GM19395 (cell line): Measurements from ENCODE around the gene OBSCN.
"Not testable (repeated sequence)": the region's sequence is repeated elsewhere in the genome, so short reads cannot be mapped to it uniquely, and the experiment has no call there.

Experiments
- ATAC-seq: cut with Tn5 transposase; IDR thresholded peaks from one replicate; pipeline ENCODE4 v1.9.1; 2021; ENCODE audit warnings: mild to moderate bottlenecking, moderate library complexity; ENCODE audit not compliant: unreplicated experiment

Gene OBSCN

DNA sequence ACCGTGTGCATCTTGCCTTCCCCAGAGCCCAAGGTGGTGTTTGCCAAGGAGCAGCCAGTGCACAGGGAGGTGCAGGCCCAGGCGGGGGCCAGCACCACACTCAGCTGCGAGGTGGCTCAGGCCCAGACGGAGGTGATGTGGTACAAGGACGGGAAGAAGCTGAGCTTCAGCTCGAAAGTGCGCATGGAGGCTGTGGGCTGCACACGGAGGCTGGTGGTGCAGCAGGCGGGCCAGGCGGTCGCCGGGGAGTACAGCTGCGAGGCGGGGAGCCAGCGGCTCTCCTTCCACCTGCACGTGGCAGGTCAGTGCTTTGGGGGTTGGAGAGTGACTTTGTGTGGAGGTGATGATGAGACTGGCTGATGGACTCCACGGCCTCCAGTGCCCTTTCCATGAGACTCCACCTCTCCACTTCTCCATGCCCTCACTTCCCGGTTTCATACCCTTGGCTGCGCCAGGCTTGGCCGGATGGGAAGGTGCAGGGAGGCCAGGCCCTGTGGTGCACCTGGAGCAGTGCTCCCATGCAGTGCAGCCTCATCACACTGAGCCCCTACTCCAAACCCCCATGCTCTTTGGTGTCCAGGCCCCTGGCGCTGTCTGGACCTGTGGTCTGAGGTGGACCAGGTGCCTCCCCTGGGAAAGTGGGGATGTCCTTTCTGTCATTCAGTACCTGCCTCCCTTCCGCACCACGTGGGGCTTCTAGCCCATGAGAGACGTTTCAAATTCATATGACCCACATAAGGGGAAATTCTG lies 49.0 kb downstream of the OBSCN start:
- no peak for ATAC-seq

DNA sequence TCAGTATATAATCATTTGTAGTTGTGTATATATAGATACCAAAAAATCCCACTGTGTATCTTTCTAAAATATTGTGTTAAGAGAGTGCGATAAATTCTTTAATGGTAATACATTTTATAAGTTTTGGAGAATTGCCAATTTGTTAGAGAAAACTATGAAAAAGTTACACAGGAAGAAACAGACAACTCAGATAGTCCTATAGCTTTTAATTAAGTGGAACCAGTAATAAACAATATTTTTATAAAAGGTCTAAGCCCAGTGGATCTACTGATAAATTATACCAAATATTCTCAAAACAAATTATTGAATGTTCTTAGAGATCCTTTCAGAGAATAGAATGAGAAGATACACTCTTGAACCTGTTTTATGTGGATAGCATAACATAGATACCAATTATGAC lies 50.6 kb downstream of the OBSCN start:
- no peak for ATAC-seq

GRCh38 chr1:228259368-228259894 lies 51.6 kb downstream of the OBSCN start:
- no peak for ATAC-seq

GRCh38 chr1:228259951-228260350 lies 52.1 kb downstream of the OBSCN start:
- no peak for ATAC-seq

DNA sequence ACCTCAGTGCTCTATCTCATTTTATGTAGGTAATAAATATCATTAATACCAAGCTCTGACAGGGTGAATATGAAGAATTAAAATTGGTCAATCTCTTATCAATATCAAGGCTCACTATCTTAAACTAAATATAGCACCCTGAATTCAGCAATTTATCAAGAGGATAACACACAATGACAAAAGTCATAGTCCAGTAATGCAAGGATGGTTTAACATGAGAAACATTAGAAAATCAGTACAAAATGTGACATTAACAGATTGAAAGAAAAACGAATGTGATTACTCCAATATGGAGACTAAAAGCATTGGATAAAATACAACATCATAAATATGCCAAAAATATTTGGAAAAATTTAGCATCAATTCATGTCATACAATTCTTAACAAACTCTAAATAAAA lies 53.9 kb downstream of the OBSCN start:
- no peak for ATAC-seq

DNA sequence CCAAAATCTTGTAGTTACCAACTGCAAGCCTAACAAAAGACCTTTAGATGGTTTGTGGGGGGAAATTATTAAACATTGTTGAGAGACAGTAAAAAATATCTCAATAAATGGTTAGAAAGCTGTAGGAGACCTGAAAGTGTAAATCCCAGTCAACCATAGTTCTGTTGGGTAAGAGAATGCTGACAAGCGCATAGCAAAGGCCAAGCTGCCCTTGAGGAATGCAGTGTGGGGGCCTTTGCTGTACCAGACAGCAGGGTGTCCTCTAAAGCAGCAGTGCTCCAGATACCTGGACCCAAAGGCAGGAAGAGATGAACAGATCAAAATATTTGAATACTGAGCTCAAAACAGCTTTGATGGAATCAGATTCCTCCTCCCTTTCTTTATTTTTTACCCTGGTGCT lies 54.6 kb downstream of the OBSCN start:
- ATAC-seq = no peak

GRCh38 chr1:228263636-228264035 lies 55.8 kb downstream of the OBSCN start:
- ATAC-seq = no peak

DNA sequence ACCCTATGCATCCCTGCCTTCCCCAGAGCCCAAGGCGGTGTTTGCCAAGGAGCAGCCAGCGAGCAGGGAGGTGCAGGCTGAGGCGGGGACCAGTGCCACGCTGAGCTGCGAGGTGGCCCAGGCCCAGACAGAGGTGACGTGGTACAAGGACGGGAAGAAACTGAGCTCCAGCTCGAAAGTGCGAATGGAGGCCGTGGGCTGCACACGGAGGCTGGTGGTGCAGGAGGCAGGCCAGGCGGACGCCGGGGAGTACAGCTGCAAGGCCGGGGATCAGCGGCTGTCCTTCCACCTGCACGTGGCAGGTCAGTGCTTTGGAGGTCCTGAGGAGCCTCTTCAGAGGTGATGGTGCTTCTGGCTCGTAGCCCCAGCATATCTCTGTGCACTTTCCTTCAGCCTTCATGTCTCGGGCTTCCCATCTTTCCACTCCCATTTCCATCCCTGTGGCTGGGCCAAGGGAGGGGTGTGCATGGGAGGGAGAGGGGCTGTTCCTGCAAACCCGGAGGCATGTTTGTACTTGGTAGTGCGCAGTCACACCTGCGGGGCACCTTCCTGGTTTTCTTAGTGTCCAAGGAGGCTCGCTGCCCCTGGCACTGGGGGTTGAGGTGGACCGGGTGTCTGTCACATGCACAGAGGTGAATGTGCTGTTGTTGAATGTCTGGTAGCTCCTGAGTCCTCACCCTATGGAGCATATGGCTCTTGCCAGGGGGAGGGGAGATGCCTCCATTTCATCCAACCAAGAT lies 56.4 kb downstream of the OBSCN start:
- ATAC-seq = no peak

DNA sequence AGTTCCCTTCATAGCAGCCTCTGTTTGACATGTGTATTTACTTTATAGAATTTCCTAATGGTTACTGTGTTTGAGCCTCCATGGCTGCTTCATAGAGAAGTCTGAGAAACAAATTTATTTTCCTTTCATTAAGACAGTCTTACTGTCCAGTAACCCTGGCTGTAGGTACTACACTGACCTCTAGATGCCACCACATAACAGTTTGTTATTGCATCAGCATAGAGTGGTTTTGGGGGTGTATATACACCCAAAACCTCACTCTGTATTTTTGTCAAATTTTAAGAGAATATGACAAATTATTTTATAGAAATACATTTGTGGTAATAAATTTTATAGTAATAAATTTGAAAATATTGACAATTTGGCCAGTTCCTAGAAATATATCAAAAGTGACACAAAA lies 57.3 kb downstream of the OBSCN start:
- no peak for ATAC-seq

GRCh38 chr1:228267962-228268880 lies 60.4 kb downstream of the OBSCN start:
- no peak for ATAC-seq

- ATAC-seq = no peak
Observed at GRCh38 chr1:228268881-228269265, 61.0 kb downstream of the OBSCN start.

GRCh38 chr1:228269431-228269830 lies 61.6 kb downstream of the OBSCN start:
- ATAC-seq = not testable (repeated sequence)

DNA sequence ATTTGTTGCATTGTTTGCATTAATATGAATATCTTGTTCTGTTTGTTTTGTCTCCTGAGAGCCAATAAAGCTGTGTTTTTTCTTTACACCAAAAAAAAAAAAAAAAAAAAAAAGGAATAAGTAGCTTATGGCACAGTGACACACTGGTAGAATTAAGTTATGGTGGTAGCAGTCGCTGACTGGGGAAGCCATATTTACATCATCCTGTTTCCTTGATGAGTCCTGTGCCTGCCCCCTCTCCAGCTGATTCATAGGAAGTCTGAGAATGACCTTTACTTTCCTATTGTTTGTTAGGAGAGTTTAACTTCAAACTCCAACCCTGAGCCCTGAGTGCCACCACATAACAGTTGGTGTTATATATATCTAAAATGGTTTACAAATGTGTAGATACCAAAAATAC lies 62.2 kb downstream of the OBSCN start:
- no peak for ATAC-seq

DNA sequence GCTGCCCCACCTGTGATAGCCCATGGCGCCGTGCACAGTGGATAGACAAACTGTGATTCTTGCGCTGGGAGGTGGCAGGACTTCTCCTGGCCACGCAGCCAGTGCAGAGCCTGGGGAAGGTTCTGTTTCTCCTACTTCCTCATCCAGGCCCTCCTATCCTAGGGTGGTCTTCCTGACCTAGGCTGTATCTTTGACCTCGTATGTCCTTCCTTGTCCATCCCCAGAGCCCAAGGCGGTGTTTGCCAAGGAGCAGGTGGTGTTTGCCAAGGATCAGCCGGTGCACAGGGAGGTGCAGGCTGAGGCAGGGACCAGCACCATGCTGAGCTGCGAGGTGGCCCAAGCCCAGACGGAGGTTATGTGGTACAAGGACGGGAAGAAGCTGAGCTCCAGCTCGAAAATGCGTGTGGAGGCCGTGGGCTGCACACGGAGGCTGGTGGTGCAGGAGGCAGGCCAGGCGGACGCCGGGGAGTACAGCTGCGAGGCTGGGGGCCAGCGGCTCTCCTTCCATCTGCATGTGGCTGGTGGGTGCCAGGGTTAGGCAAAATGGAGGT lies 63.9 kb downstream of the OBSCN start:
- ATAC-seq = no peak

DNA sequence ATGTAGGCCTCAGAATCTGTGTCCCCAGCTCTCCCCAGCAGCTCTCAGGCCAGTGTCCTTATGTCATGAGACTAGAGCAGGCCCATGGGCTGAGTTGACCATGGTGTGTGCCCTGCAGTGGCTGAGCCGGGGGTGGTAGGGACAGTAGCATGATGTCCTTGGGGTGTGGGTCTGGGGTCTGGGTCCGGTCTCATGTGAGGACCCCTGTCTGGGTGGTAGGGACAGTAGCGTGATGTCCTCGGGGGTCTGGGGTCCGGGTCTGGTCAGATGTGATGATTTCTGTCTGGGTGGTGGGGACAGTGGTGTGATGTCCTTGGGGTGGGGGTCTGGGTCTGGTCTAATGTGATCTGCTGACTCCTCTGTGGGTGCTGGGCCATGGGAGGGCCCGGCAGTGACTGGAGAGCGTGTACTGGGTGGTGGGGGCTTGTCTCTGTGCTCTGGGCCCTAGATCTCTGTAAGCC lies 64.5 kb downstream of the OBSCN start:
- ATAC-seq = no peak

DNA sequence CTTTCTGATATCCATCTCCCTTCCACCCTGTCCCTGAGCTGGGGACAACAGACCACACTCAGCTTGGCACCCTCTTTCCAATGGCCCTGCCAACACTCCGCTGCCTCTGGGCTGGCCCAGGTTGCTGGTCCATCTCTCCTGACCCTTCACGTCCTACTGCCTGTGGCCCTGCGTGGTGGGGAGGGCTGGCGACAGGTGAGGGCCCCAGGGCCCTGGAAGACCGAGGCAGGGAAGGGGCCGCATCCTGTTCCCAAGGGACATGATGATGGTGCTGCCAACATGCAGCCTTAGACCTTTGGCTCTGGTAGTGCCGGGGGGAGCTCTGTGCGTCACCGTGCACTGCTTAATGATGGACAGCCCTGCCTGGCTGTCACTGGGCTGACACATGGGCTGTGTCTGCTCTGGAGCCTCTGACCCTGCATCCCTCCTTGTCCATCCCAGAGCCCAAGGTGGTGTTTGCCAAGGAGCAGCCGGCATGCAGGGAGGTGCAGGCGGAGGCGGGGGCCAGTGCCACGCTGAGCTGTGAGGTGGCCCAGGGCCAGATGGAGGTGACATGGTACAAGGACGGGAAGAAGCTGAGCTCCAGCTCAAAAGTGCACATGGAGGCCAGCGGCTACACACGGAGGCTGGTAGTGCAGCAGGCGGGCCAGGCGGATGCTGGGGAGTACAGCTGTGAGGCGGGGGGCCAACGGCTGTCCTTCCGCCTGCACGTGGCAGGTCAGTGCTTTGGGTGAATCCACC lies 65.2 kb downstream of the OBSCN start:
- no peak for ATAC-seq

DNA sequence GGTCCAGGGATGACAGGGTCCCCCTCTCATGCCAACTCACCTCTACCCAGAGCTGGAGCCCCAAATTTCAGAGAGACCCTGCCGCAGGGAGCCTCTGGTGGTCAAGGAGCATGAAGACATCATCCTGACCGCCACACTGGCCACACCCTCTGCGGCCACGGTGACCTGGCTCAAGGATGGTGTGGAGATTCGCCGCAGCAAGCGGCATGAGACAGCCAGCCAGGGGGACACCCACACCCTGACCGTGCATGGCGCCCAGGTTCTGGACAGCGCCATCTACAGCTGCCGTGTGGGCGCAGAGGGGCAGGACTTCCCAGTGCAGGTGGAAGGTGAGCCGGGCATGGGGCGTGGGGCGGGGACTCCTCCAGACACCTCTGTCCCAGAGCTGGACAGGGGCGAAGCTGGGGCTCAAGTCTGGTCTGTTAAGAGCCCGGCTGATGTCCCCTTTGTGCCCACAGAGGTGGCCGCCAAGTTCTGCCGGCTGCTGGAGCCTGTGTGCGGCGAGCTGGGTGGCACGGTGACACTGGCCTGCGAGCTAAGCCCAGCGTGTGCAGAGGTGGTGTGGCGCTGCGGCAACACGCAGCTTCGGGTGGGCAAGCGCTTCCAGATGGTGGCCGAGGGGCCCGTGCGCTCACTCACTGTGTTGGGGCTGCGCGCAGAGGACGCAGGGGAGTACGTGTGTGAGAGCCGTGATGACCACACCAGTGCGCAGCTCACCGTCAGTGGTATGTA lies 66.0 kb downstream of the OBSCN start:
- no peak for ATAC-seq

GRCh38 chr1:228274452-228275178 lies 66.8 kb downstream of the OBSCN start:
- ATAC-seq = no peak

DNA sequence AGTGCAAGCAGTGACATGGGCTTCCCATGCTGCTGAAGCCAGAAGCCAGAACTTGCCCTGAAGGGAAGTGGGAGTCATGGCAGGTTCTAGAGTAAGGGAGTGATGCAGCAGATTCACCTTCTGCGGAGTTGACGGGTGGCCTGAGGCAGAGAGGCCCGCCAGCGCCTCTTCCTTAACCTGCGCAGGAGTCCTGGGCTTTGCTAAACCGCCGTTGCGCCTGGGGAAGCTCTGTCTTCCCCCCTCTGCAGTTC lies 67.3 kb downstream of the OBSCN start:
- no peak for ATAC-seq
